A673 (cell line): ENCODE measurements around the gene CDCA7L. TPM values are rescaled to one million over a fixed set of nuclear protein-coding genes. Genes with fewer than 3 reads are reported as not detected.
A peak's percentile ranks its signal among the peaks of the same experiment; 100 is the strongest.

Experiments
- BruUV-seq: library from RNA; stranded (reverse); fragments of 400-500 nt; replicated peaks from 2 replicates; lab custom pipeline; 2021; lab: Mats Ljungman, UMichigan
- CTCF ChIA-PET: fragments of 300-600 bp; sonication (Branson Sonifier 250); formaldehyde crosslinking; loops from one replicate; lab custom pipeline; 2022; ENCODE audit warnings: antibody characterized with exemption; lab: Charles Lee
- POLR2A ChIA-PET: fragments of 300-600 bp; sonication (Branson Sonifier 250); formaldehyde crosslinking; loops from one replicate; lab custom pipeline; 2022; ENCODE audit warnings: antibody characterized with exemption; ENCODE audit not compliant: low non-redundant PET; lab: Charles Lee
- DNase-seq: peaks from one replicate; pipeline ENCODE4 v3.0.0-alpha.2; 2015; ENCODE audit warnings: low spot score
- H3K27ac ChIP-seq: fragments of 200-600 bp; sonication (generic); 2 replicates; pipeline ENCODE4 v1.5.1; 2016; ENCODE audit warnings: mixed run types, low read depth, mild to moderate bottlenecking, mixed read lengths, antibody characterized with exemption, low read length; ENCODE audit not compliant: poor library complexity, severe bottlenecking
- H3K27me3 ChIP-seq: fragments of 200-600 bp; sonication (generic); replicated peaks from 2 replicates; pipeline ENCODE4 v1.6.1; 2017; ENCODE audit warnings: mixed run types, low read depth, mild to moderate bottlenecking, mixed read lengths, antibody characterized with exemption, low read length; ENCODE audit not compliant: insufficient read depth, poor library complexity
- H3K36me3 ChIP-seq: fragments of 200-600 bp; sonication (generic); 2 replicates; pipeline ENCODE4 v1.6.1; 2016; ENCODE audit warnings: mixed run types, mild to moderate bottlenecking, mixed read lengths, antibody characterized with exemption, low read length; ENCODE audit not compliant: insufficient read depth, poor library complexity, severe bottlenecking
- H3K4me1 ChIP-seq: fragments of 200-600 bp; sonication (generic); 2 replicates; pipeline ENCODE4 v1.6.1; 2017; ENCODE audit warnings: mixed run types, mild to moderate bottlenecking, mixed read lengths, antibody characterized with exemption, low read length; ENCODE audit not compliant: insufficient read depth, poor library complexity, severe bottlenecking
- H3K4me3 ChIP-seq: fragments of 200-600 bp; sonication (generic); 2 replicates; pipeline ENCODE4 v1.5.1; 2016; ENCODE audit warnings: low read depth, mixed run types, mild to moderate bottlenecking, mixed read lengths, low read length; ENCODE audit not compliant: poor library complexity, severe bottlenecking
- H3K9me3 ChIP-seq: fragments of 200-600 bp; sonication (generic); 2 replicates; pipeline ENCODE4 v1.6.1; 2016; ENCODE audit warnings: mixed run types, low read depth, mild to moderate bottlenecking, mixed read lengths, antibody characterized with exemption, low read length; ENCODE audit not compliant: poor library complexity, severe bottlenecking
- CTCF ChIP-seq: fragments of 300-800, 200-600 bp; sonication (generic); conservative IDR thresholded peaks from 2 replicates; pipeline ENCODE4 v1.5.1; 2017; ENCODE audit warnings: low read depth, mild to moderate bottlenecking, antibody characterized with exemption, low read length, moderate library complexity, mixed read lengths
- EZH2 ChIP-seq: fragments of 200-600 bp; sonication (generic); IDR thresholded peaks from 2 replicates; pipeline ENCODE4 v1.6.1; 2017; ENCODE audit warnings: borderline replicate concordance, low read depth, mild to moderate bottlenecking, mixed read lengths, antibody characterized with exemption, low read length; ENCODE audit not compliant: poor library complexity, severe bottlenecking
- intact Hi-C: fragments of 100-400 bp; cut with micrococcal nuclease; formaldehyde crosslinking; loops from one replicate; pipeline ENCODE4 v1.10.0; 2022; ENCODE audit not compliant: unreplicated experiment
- total RNA-seq: library from RNA; stranded (reverse); gene quantifications from 2 replicates; pipeline ENCODE4 v1.2.3, GENCODE V29; 2021

Gene CDCA7L
- total RNA-seq, 1 experiment from 2014 or later = 89.2 TPM

DNA sequence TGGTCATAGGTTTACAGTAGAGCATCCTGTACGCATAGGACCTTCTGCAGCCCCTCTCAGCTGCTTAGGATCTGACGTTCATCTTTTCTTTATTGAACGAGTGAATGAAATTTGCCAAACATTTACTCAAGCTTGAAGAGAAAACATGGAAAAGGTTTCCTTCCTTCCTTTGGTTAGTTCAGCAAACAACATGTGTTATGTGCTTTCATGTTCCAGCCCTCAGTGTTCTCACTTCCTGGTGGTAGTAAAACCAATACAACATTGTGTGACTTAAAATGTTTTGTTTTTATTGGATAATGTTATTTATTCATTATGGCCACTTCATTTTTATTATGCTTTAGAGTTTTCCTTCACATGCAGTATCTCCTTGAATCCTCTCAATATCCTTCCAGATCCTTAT, 1.4 kb upstream of the CDCA7L start:
- H3K27me3 ChIP-seq = no peaks in the 10 kb centered on the region

GRCh38 chr7:21946222-21946709, 567 bp upstream of the CDCA7L start:
- ChIA-PET POLR2A (no interaction called here), CTCF (no interaction called here)
- BruUV-seq = no TSS peak
- peak overlapping the region; percentile 96 for H3K27ac ChIP-seq
- DNase-seq = no peak
- peak overlapping the region; percentile 73 for H3K4me3 ChIP-seq
- no peaks in the 10 kb centered on the region for H3K9me3 ChIP-seq
- peaks cover 35% of the 10 kb centered on the region for H3K4me1 ChIP-seq
- TF ChIP-seq CTCF (no peak), EZH2 (no peak)
- H3K36me3 ChIP-seq = no peaks in the 10 kb centered on the region
- intact Hi-C loops = no loop called here
- H3K27me3 ChIP-seq = no peaks in the 10 kb centered on the region

More for the DNA sequence above, 1.4 kb upstream of the CDCA7L start:
- intact Hi-C loops = no loop called here
- H3K27ac ChIP-seq = no peak overlapping the region
- no peaks in the 10 kb centered on the region for H3K9me3 ChIP-seq
- ChIA-PET POLR2A (no interaction called here), CTCF (no interaction called here)
- H3K4me3 ChIP-seq = no peak overlapping the region
- BruUV-seq = no TSS peak
- peaks cover 28% of the 10 kb centered on the region for H3K4me1 ChIP-seq
- no peaks in the 10 kb centered on the region for H3K36me3 ChIP-seq
- no peak for TF ChIP-seq CTCF
- TF ChIP-seq EZH2 = no peak
- DNase-seq = no peak

- POLR2A ChIA-PET = interaction anchor here (0.7 kb wide), 2 partner anchors 77 to 93 kb away, joined by 3 read pairs; no protein-coding TSS in a partner anchor
- BruUV-seq = TSS peak; percentile 35
Measured at GRCh38 chr7:21944616-21945453, 864 bp downstream of the CDCA7L start.

More at GRCh38 chr7:21944616-21945453, 864 bp downstream of the CDCA7L start:
- CTCF ChIA-PET = no interaction called here
- H3K9me3 ChIP-seq = no peaks in the 10 kb centered on the region
- no peaks in the 10 kb centered on the region for H3K36me3 ChIP-seq
- H3K4me1 ChIP-seq = peaks cover 39% of the 10 kb centered on the region
- peak overlapping the region; percentile 73 for H3K4me3 ChIP-seq
- peak; percentile 67 for DNase-seq
- peak overlapping the region; percentile 96 for H3K27ac ChIP-seq
- intact Hi-C loops = loop anchor here (2.0 to 5.0 kb wide), 2 partner anchors 32 to 78 kb away; no protein-coding TSS in a partner anchor
- no peak for TF ChIP-seq CTCF
- no peak for TF ChIP-seq EZH2
- H3K27me3 ChIP-seq = no peaks in the 10 kb centered on the region
